BLaER1 (cell line): ENCODE measurements around the gene ZKSCAN5.

Experiments used
- H3K27ac ChIP-seq: shearing (Covaris generic); formaldehyde crosslinking; 2 replicates; pipeline ENCODE4 v1.8.1; 2022
- H3K27me3 ChIP-seq: shearing (Covaris generic); formaldehyde crosslinking; 2 replicates; pipeline ENCODE4 v1.8.1; 2022
- H3K36me3 ChIP-seq: shearing (Covaris generic); formaldehyde crosslinking; 2 replicates; pipeline ENCODE4 v1.8.1; 2022
- H3K4me1 ChIP-seq: shearing (Covaris generic); formaldehyde crosslinking; 2 replicates; pipeline ENCODE4 v1.8.1; 2022
- H3K4me2 ChIP-seq: shearing (Covaris generic); formaldehyde crosslinking; 2 replicates; pipeline ENCODE4 v1.8.1; 2022
- H3K4me3 ChIP-seq: shearing (Covaris generic); formaldehyde crosslinking; 2 replicates; pipeline ENCODE4 v1.8.1; 2022
- H3K9ac ChIP-seq: shearing (Covaris generic); formaldehyde crosslinking; 2 replicates; pipeline ENCODE4 v1.8.1; 2022
- H3K9me3 ChIP-seq: shearing (Covaris generic); formaldehyde crosslinking; 2 replicates; pipeline ENCODE4 v1.8.1; 2022
- H4K20me1 ChIP-seq: shearing (Covaris generic); formaldehyde crosslinking; 2 replicates; pipeline ENCODE4 v1.8.1; 2022
- Cebpa-rat ChIP-seq: shearing (Covaris generic); IDR thresholded peaks from 2 replicates; pipeline ENCODE4 v1.8.1; 2022

Gene ZKSCAN5

DNA sequence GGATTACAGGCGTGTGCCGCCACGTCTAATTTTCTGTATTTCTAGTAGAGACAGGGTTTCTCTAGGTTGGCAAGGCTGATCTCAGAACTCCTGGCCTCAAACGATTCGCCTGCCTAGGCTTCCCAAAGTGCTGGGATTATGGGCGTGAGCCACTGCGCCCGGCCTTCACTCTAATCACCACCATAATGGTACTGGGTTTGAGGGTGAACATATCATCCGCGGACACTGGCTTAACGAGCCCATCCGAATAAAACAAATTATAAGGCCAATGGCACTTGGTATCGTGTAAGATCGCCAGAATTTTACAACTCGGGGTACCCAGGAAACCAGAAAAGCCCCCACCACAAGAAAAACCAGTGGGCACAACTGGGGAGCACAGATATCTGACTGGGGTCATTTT lies 46.9 kb downstream of the ZKSCAN5 start:
- no peak for TF ChIP-seq Cebpa-rat
- H3K9me3 ChIP-seq = peaks cover 3% of the 10 kb centered on the region; the same call in 1 of the 2 replicates
- no peaks in the 10 kb centered on the region for H3K27me3 ChIP-seq
- H3K4me3 ChIP-seq = peak overlapping the region; percentile 93
- no peaks in the 10 kb centered on the region for H4K20me1 ChIP-seq
- H3K36me3 ChIP-seq = peaks cover 59% of the 10 kb centered on the region
- H3K4me1 ChIP-seq = peaks cover 16% of the 10 kb centered on the region
- H3K9ac ChIP-seq = peak overlapping the region; percentile 95
- peak overlapping the region; percentile 90 for H3K27ac ChIP-seq
- H3K4me2 ChIP-seq = peak overlapping the region; percentile 83

DNA sequence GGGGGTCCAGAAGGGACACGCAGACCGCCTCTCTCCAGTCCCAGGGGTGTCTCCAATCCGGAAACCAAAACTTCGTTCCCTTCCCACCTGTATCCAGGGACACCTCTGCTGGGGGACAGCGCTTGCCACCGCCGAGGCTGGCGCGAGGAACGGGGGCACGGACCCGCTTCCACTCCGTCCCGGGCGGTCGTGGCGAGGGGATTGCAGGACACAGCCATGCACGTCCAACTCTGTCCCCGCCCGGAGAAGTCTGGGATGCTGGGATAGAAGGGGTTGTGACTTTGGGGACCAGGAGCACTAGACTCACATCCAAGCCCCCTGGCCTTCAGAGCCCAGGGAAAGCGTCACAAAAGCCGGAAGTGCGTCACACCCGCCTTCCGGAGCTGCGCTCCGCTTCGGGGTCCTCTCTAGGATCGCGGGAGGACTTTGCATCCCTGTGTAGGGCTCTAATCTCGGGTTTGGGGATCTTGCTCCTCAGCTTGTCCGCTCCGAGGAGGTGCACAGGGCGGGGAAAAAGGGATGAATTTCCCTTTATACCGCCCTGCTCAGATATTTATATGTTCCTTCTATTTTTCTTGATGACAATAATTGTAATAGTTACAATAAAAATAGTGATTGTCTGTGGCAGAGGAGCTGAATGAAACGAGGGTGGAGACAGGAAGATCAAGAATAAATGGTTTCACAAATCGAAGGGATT lies 47.5 kb downstream of the ZKSCAN5 start, which contains the start of gene FAM200A:
Gene FAM200A (minus strand): TSS at position 348 of the 697 bp plus-strand sequence. CDS start 3,707 bp downstream, outside the sequence.
- Histone ChIP-seq H4K20me1 (no peaks in the 10 kb centered on the region), H3K9ac (peak within 1 kb of the TSS; percentile 95), H3K27ac (peak within 1 kb of the TSS; percentile 90), H3K9me3 (peaks cover 3% of the 10 kb centered on the region; the same call in 1 of the 2 replicates), H3K4me2 (peak within 1 kb of the TSS; percentile 83), H3K4me1 (peaks cover 20% of the 10 kb centered on the region), H3K4me3 (peak within 1 kb of the TSS; percentile 93), H3K27me3 (no peaks in the 10 kb centered on the region), H3K36me3 (peaks cover 57% of the 10 kb centered on the region)
- TF ChIP-seq Cebpa-rat = no peak

DNA sequence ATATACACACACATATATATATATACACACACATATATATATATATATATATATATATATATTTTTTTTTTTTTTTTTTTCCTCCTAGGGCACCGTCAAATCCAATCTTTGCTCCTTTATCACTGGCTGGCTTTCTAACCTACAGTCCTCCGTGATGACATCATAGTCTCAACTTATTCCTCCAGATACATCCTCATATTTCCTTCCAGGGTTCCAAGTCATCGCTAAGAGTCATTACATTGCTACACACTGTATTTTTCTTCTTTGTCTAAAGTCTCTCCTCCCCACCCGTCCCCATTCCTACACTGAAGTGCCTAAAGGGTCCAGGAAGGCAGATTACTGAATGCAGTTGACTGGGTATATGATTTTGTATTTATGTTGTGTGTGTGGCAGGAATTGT lies 48.6 kb downstream of the ZKSCAN5 start:
- H3K9ac ChIP-seq = no peak overlapping the region
- no peak overlapping the region for H3K4me3 ChIP-seq
- no peaks in the 10 kb centered on the region for H3K27me3 ChIP-seq
- no peak overlapping the region for H3K4me2 ChIP-seq
- no peaks in the 10 kb centered on the region for H4K20me1 ChIP-seq
- H3K9me3 ChIP-seq = peaks cover 3% of the 10 kb centered on the region; the same call in 1 of the 2 replicates
- no peak for TF ChIP-seq Cebpa-rat
- no peak overlapping the region for H3K27ac ChIP-seq
- H3K4me1 ChIP-seq = peaks cover 27% of the 10 kb centered on the region
- peaks cover 46% of the 10 kb centered on the region for H3K36me3 ChIP-seq

DNA sequence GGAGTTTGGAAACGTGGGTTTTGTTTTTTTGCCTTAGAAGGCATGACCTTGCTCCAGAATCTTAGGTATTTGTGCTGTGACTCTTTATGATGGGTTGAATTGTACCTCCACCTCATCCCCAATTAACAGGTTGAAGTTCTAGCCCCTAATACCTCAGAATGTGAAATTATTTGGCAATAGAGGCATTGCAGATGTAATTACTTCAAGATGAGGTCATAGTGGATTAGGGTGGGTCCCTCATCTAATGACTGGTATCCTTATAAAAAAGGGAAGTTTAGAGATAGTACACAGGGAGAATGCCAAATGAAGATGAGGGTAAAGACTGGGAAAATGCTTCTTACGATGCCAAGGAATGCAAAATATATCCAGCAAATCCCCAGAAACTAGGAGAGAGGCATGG lies 50.5 kb downstream of the ZKSCAN5 start:
- no peak overlapping the region for H3K27ac ChIP-seq
- H3K4me2 ChIP-seq = no peak overlapping the region
- no peaks in the 10 kb centered on the region; the same call in 1 of the 2 replicates for H4K20me1 ChIP-seq
- TF ChIP-seq Cebpa-rat = no peak
- peaks cover 34% of the 10 kb centered on the region for H3K4me1 ChIP-seq
- H3K4me3 ChIP-seq = no peak overlapping the region
- no peaks in the 10 kb centered on the region for H3K27me3 ChIP-seq
- no peak overlapping the region for H3K9ac ChIP-seq
- peaks cover 3% of the 10 kb centered on the region; the same call in 1 of the 2 replicates for H3K9me3 ChIP-seq
- peaks cover 41% of the 10 kb centered on the region for H3K36me3 ChIP-seq

DNA sequence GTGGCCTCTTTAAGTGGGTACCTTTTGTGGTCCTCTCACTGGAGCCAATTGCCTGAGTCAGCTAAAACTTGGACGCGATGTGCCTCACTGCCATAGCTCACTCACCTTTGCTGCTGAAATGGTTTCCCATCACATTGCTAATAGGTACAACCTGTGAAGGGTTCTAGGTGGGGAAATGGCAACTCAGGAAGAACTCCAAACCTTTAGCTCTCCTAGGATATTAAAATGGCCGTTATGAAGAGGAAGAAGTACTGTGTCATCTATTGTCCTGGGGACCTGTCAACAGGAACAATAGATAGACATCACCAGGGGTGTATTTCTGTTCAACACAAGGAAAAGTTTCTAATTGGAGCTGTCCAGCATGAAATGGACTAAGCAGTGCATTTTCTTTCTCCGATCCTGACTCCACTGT lies 52.7 kb downstream of the ZKSCAN5 start:
- H3K9ac ChIP-seq = peak overlapping the region; percentile 97
- TF ChIP-seq Cebpa-rat = no peak
- H3K27me3 ChIP-seq = no peaks in the 10 kb centered on the region
- H3K27ac ChIP-seq = peak overlapping the region; percentile 96
- H3K9me3 ChIP-seq = no peaks in the 10 kb centered on the region
- H3K36me3 ChIP-seq = peaks cover 53% of the 10 kb centered on the region
- H3K4me1 ChIP-seq = peaks cover 34% of the 10 kb centered on the region
- peaks cover 22% of the 10 kb centered on the region; the same call in 1 of the 2 replicates for H4K20me1 ChIP-seq
- H3K4me2 ChIP-seq = peak overlapping the region; percentile 82
- peak overlapping the region; percentile 91 for H3K4me3 ChIP-seq

DNA sequence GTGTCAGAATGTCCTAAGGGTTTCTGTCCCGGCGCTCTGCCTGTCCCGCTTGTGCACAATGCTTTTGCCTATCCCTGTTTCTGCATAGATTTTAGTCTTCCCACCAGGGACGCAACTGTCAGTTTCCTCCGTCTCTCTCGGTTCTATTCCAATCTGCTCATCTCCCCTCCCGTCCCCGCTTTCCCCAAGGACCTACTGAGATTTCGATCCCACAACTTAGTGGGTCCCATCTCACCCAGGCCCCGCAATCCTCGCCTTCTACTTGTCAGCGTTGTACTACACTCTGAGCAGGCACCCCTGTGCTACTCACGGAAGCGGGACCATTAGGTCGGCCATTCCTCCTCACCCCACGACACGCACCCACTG lies 53.5 kb downstream of the ZKSCAN5 start:
- no peaks in the 10 kb centered on the region for H3K27me3 ChIP-seq
- peaks cover 28% of the 10 kb centered on the region for H3K4me1 ChIP-seq
- TF ChIP-seq Cebpa-rat = no peak
- H3K27ac ChIP-seq = peak overlapping the region; percentile 96
- peak overlapping the region; percentile 91 for H3K4me3 ChIP-seq
- H3K9me3 ChIP-seq = no peaks in the 10 kb centered on the region
- peaks cover 30% of the 10 kb centered on the region; the same call in 1 of the 2 replicates for H4K20me1 ChIP-seq
- H3K4me2 ChIP-seq = peak overlapping the region; percentile 82
- peaks cover 60% of the 10 kb centered on the region for H3K36me3 ChIP-seq
- H3K9ac ChIP-seq = peak overlapping the region; percentile 97

DNA sequence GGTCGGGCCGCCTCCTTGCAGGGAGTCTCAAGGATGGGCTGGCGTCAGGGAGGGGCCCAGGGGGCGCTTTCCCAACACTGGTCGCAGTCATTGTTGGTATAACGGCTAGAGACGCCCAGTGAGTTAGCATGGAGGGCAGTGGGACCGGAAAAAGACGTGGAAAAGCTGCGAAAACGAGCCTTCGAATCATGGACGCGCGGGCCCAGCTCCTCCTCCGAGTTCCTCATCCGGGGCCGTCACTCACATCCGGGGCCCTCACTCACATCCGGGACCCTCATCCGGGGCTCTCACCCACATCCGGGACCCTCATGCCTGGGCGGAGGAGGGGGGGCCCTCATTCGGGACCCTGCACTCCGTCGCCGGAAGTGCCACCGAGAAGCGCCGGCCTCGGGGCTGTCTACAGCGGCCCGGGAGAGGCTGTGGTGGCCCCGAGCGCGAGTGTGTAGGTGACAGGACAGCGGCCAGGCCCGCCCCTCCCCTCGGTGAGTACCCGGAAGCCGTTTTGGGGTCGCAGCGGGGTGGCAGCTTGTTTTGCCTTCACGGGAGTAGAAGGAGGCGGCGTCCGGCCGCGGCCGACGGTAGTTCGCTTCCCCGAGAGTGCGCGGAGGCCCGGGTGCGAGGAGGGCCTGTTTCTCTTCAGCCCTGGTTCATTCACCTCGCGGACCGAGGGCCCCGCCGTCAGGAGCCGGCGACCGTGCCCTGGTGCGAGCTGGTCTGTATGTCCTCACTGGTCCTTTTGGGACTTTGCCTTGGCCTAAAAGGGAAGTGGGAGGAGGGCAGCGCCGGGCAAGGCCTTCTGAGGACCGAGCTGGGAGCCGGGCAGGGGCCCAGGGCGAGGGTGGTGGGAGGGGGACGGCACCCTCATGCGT lies 54.1 kb downstream of the ZKSCAN5 start, which contains the start of gene ZNF655:
Gene ZNF655 (plus strand): TSS at position 337 of the 869 bp plus-strand sequence. CDS start 1,918 bp downstream, outside the sequence.
- peaks cover 36% of the 10 kb centered on the region for H4K20me1 ChIP-seq
- H3K9me3 ChIP-seq = no peaks in the 10 kb centered on the region
- peaks cover 28% of the 10 kb centered on the region for H3K4me1 ChIP-seq
- H3K4me2 ChIP-seq = peak within 1 kb of the TSS; percentile 82
- peaks cover 63% of the 10 kb centered on the region for H3K36me3 ChIP-seq
- H3K4me3 ChIP-seq = peak within 1 kb of the TSS; percentile 91
- peak within 1 kb of the TSS; percentile 97 for H3K9ac ChIP-seq
- no peak for TF ChIP-seq Cebpa-rat
- no peaks in the 10 kb centered on the region for H3K27me3 ChIP-seq
- peak within 1 kb of the TSS; percentile 96 for H3K27ac ChIP-seq

DNA sequence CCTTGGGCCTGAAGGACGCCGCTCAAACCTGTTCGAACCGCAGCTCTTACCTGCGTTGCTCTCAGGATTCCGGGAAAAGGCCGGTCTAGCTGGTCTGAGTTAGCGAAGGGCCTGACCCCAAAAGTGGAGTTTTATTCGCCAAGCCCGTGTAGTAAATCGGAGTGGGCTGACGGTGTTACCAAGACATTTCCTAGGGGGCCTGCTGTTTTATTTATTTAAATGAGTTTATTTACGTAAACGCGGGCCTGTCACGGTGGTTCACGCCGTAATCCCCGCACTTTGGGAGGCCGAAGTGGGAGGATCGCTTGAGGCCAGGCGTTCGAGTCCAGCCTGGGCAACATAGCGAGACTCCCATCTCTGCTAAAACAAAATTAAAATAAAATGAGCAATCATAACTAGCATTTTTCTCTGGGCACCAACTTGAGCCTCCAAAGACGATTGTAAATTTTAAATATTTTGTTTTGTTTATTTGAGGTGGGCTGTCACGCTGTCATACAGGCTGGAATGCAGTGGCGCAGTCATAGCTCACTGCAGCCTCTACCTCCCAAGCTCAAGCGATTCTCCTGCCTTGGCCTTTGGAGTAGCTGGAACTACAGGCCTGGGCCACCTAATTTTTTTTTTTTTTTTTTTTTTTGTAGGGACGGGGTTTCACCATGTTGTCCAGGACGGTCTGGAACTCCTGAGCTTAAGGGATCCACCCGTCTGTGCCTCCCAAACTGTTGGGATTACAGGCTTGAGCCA lies 54.9 kb downstream of the ZKSCAN5 start:
- Histone ChIP-seq H3K27ac (peak overlapping the region; percentile 96), H4K20me1 (peaks cover 44% of the 10 kb centered on the region), H3K4me1 (peaks cover 28% of the 10 kb centered on the region), H3K9me3 (no peaks in the 10 kb centered on the region), H3K36me3 (peaks cover 63% of the 10 kb centered on the region), H3K27me3 (no peaks in the 10 kb centered on the region), H3K9ac (peak overlapping the region; percentile 97), H3K4me2 (peak overlapping the region; percentile 82), H3K4me3 (peak overlapping the region; percentile 91)
- TF ChIP-seq Cebpa-rat = no peak
